ENCODE measurements around the gene KCNMB3.

GRCh38 chr3:179224584-179224983 lies 26.3 kb downstream of the KCNMB3 start:
- TF ChIP-seq, protein P1, sequence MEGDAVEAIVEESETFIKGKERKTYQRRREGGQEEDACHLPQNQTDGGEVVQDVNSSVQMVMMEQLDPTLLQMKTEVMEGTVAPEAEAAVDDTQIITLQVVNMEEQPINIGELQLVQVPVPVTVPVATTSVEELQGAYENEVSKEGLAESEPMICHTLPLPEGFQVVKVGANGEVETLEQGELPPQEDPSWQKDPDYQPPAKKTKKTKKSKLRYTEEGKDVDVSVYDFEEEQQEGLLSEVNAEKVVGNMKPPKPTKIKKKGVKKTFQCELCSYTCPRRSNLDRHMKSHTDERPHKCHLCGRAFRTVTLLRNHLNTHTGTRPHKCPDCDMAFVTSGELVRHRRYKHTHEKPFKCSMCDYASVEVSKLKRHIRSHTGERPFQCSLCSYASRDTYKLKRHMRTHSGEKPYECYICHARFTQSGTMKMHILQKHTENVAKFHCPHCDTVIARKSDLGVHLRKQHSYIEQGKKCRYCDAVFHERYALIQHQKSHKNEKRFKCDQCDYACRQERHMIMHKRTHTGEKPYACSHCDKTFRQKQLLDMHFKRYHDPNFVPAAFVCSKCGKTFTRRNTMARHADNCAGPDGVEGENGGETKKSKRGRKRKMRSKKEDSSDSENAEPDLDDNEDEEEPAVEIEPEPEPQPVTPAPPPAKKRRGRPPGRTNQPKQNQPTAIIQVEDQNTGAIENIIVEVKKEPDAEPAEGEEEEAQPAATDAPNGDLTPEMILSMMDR (IDR thresholded peaks at IDR 0.05; ENCODE audit: poor library complexity): no peak
- TF ChIP-seq EZH2phosphoT487 (IDR thresholded peaks at IDR 0.05; ENCODE audit: low read depth, severe bottlenecking, unreplicated experiment): no peak

Data from hepatocyte (in vitro differentiated cells).